Activated CD8-positive, alpha-beta T cell treated with anti-CD3 and anti-CD28 coated beads for 36 hours (primary cell): ENCODE results near the gene WDR70. TPM values are rescaled to one million over a fixed set of nuclear protein-coding genes. Genes with fewer than 3 reads are reported as not detected.

Experiments
- ATAC-seq: fragments of 200-7000 bp; cut with Tn5 transposase; one replicate; pipeline ENCODE4 v1.10.0; 2021; ENCODE audit warnings: mild to moderate bottlenecking, moderate library complexity
- CTCF ChIA-PET: fragments of 350-600 bp; sonication (Branson Sonifier 250); formaldehyde crosslinking; loops from one replicate; lab custom pipeline; 2021; ENCODE audit warnings: antibody characterized with exemption; lab: Charles Lee
- POLR2A ChIA-PET: fragments of 350-600 bp; sonication (Branson Sonifier 250); formaldehyde crosslinking; loops from one replicate; lab custom pipeline; 2021; ENCODE audit warnings: antibody characterized with exemption; lab: Charles Lee
- DNase-seq: peaks from one replicate; pipeline ENCODE4 v3.0.0-alpha.2; 2020
- H3K27ac Mint-ChIP-seq: one replicate; pipeline ENCODE4 v1.8.0; 2021; ENCODE audit warnings: mild to moderate bottlenecking, mixed read lengths
- H3K27me3 Mint-ChIP-seq: one replicate; pipeline ENCODE4 v1.8.0; 2021; ENCODE audit warnings: mixed read lengths
- H3K36me3 Mint-ChIP-seq: one replicate; pipeline ENCODE4 v1.8.0; 2021; ENCODE audit warnings: low read depth, mixed read lengths
- H3K4me1 Mint-ChIP-seq: one replicate; pipeline ENCODE4 v1.8.0; 2021; ENCODE audit warnings: low read depth, mixed read lengths
- H3K4me3 Mint-ChIP-seq: one replicate; pipeline ENCODE4 v1.8.0; 2021; ENCODE audit warnings: mild to moderate bottlenecking, moderate library complexity, mixed read lengths
- H3K9me3 Mint-ChIP-seq: one replicate; pipeline ENCODE4 v1.8.0; 2021; ENCODE audit warnings: mixed read lengths
- intact Hi-C: fragments of 100-400 bp; cut with micrococcal nuclease; formaldehyde crosslinking; loops from one replicate; pipeline ENCODE4 v1.10.0; 2022
- total RNA-seq, 2 experiments: library from RNA; stranded (reverse); gene quantifications; one replicate each; pipeline ENCODE4 v1.2.3, GENCODE V29; 2021
- TF ChIP-seq, protein P1 (sequence below): fragments of 200-600 bp; IDR thresholded peaks from one replicate; pipeline ENCODE4 v1.8.0; 2022; ENCODE audit warnings: antibody characterized with exemption, mild to moderate bottlenecking

WDR70 gene
- total RNA-seq, 2 experiments from 2014 or later: 30.8 to 32.7 TPM

DNA sequence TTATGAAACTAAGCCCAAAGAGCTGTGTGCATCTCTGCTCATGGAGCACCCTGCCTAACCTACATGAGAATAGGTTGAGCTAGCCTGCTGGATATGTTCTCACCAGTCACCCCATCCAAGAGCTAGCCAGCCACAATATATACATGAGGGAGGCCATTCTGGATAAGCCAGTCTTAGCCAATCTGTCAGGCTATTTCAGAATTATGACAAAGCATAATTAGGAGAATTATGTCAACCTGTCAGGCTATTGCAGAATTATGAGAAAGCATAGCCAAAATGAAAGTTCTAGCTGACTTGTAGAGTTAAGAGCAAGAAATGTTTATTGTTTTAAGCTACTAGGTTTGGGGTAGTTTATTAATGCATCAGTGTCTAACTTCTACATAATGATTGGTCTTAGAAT, 189.8 kb downstream of the WDR70 start:
- no peak overlapping the region for H3K27ac Mint-ChIP-seq

DNA sequence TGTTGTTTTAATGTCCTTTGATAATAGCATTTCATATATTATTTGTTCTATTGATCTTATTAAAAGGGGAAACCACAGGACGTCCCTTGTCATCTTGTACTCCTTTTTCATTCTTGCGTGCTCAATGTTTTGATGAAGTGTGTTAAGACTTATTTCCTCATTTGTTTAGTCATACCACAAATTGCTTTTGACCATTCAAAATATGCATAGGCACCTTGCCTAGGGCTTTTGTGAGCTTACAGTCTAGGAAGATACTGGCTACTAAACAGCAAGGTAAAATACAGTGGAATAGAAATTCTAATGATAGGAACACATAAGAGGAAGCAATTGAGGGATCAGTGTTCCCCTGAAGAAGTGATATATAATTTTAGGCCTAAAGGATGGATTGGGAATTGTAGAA, 190.3 kb downstream of the WDR70 start:
- ATAC-seq (no peak), DNase-seq (no peak)
- Mint-ChIP-seq H3K9me3 (no peaks in the 10 kb centered on the region), H3K27ac (no peak overlapping the region), H3K4me1 (peaks cover 2% of the 10 kb centered on the region), H3K27me3 (no peaks in the 10 kb centered on the region), H3K4me3 (no peak overlapping the region), H3K36me3 (peaks cover 10% of the 10 kb centered on the region)
- CTCF ChIA-PET: no interaction called here
- POLR2A ChIA-PET: no interaction called here
- TF ChIP-seq, protein P1, sequence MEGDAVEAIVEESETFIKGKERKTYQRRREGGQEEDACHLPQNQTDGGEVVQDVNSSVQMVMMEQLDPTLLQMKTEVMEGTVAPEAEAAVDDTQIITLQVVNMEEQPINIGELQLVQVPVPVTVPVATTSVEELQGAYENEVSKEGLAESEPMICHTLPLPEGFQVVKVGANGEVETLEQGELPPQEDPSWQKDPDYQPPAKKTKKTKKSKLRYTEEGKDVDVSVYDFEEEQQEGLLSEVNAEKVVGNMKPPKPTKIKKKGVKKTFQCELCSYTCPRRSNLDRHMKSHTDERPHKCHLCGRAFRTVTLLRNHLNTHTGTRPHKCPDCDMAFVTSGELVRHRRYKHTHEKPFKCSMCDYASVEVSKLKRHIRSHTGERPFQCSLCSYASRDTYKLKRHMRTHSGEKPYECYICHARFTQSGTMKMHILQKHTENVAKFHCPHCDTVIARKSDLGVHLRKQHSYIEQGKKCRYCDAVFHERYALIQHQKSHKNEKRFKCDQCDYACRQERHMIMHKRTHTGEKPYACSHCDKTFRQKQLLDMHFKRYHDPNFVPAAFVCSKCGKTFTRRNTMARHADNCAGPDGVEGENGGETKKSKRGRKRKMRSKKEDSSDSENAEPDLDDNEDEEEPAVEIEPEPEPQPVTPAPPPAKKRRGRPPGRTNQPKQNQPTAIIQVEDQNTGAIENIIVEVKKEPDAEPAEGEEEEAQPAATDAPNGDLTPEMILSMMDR: no peak
- intact Hi-C loops: no loop called here

More for the DNA sequence above, 189.8 kb downstream of the WDR70 start:
- TF ChIP-seq, protein P1: no peak
- Mint-ChIP-seq H3K36me3 (peaks cover 9% of the 10 kb centered on the region), H3K4me1 (no peaks in the 10 kb centered on the region), H3K9me3 (no peaks in the 10 kb centered on the region), H3K27me3 (no peaks in the 10 kb centered on the region), H3K4me3 (no peak overlapping the region)
- no peak for DNase-seq
- CTCF ChIA-PET: no interaction called here
- POLR2A ChIA-PET: no interaction called here
- intact Hi-C loops: no loop called here
- ATAC-seq: no peak

DNA sequence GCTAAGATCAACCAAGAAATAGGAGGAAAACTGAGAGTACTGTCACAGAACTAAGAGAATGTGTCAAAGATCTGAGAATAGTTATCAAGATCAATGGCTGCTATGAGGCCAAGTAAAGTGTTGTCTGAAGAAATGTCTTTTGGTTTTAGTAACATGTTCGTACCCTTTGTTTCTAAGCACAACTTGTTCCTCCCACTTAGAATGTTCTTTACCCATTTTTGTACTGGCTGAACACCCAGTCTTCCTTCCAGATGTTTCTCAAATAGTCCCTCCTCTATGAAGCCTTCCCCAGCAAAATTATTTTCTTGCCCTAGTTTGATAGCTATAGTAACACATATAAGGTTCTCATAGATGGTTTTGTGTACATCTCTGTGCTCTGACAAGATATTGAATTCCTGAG, 191.5 kb downstream of the WDR70 start:
- DNase-seq (no peak), ATAC-seq (no peak)
- ChIA-PET POLR2A (no interaction called here), CTCF (interaction anchor here (1.3 kb wide), 1 partner anchor 158 kb away, joined by 4 read pairs; no protein-coding TSS in a partner anchor)
- Mint-ChIP-seq H3K36me3 (peaks cover 14% of the 10 kb centered on the region), H3K27ac (no peak overlapping the region), H3K27me3 (no peaks in the 10 kb centered on the region), H3K9me3 (no peaks in the 10 kb centered on the region), H3K4me3 (no peak overlapping the region), H3K4me1 (peaks cover 6% of the 10 kb centered on the region)
- TF ChIP-seq, protein P1: no peak
- intact Hi-C loops: no loop called here

DNA sequence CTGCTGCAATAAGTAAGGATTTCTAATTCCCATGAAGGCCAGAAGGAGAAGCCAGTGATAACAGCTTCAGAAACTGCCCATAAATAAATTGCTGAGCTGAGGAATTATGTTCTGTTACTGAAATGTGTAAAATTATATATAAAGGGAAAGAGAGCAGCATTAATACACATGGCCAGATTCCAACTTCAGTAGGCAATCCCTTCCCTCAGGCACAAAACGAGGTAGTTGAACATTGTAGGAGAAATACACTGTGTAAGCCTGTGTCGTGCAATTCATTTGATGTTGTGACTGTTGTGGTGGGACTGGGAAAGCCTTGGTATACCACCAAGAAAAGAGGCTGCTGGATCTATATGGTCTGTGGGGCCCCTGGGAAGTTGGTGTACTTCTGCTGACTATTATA, 192.9 kb downstream of the WDR70 start:
- DNase-seq (no peak), ATAC-seq (no peak)
- H3K9me3 Mint-ChIP-seq: no peaks in the 10 kb centered on the region
- H3K4me1 Mint-ChIP-seq: peaks cover 10% of the 10 kb centered on the region
- no peak overlapping the region for H3K4me3 Mint-ChIP-seq
- CTCF ChIA-PET: no interaction called here
- peaks cover 14% of the 10 kb centered on the region for H3K36me3 Mint-ChIP-seq
- TF ChIP-seq, protein P1: no peak
- H3K27ac Mint-ChIP-seq: no peak overlapping the region
- POLR2A ChIA-PET: no interaction called here
- no peaks in the 10 kb centered on the region for H3K27me3 Mint-ChIP-seq
- intact Hi-C loops: no loop called here

DNA sequence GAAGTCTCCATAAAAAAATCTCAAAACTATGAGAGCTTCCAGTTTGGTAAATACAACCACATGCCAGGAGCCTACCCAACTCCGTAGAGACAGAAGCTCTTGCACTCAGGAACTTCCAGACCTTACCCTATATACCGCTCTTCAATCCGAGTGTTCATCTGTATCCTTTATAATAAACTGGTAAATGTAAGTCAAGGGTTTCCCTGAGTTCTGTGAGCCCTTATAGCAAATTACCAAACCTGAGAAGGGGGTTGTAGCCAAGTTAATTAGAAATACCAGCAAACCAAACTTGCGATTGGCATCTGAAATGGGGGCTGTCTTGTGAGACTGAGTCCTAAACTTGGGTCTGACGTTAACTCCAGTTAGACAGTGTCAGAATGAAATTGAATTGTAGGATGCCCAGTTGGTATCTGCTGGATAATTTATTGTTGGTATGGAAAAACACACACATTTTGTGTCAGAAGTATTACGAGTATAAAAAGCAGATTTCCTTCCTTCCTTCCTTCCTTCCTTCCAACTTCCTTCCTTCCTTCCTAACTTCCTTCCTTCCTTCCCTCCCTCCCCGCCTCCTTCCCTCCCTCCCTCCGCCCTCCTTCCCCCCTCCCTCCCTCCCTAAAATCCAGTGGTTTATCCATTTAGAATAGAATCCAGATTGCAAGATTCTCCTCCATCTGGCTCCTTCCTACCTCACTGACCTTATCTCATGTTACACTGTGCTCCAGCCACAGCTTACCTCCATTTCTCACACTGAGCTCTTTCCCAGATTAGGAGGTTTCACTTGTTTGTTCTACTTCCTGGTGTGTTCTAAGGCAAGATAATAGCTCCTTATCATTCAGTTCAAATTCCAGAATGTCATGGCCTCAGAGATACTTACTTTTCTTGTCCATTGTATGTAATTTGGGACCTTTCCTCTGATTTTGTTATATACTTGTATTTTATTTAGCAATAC, 196.7 kb downstream of the WDR70 start:
- Mint-ChIP-seq H3K4me1 (peaks cover 10% of the 10 kb centered on the region), H3K27me3 (no peaks in the 10 kb centered on the region), H3K4me3 (no peak overlapping the region), H3K36me3 (peaks cover 14% of the 10 kb centered on the region), H3K27ac (no peak overlapping the region), H3K9me3 (no peaks in the 10 kb centered on the region)
- intact Hi-C loops: no loop called here
- ATAC-seq (no peak), DNase-seq (no peak)
- TF ChIP-seq, protein P1: no peak
- POLR2A ChIA-PET: no interaction called here
- CTCF ChIA-PET: no interaction called here
